ENCODE measurements around the gene ANKRD55. TPM values are rescaled to one million over a fixed set of nuclear protein-coding genes. Genes with fewer than 3 reads are reported as not detected.
"Not testable (repeated sequence)": the region's sequence is repeated elsewhere in the genome, so short reads cannot be mapped to it uniquely, and the experiment has no call there.

Gene ANKRD55
- total RNA-seq, 1 donor from 2014 or later, result 0.96 TPM

DNA sequence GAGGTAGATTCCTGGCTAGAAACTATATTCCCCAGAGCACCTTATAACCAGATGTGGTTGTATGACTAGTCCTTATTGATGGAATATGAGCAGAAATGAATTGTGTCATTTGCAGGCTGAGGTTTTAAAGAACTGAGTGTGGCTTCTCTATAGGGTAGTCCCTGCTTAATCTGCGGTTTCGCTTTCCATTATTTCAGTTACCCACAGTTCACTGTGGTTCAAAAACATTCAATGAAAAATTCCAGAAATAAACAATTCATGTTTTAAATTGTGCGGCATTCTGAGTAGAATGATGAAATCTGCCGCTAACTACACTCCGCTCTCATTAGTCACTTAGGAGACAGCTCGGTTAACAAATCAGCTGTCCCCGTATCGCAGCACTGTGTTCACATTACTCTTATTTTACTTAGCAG, 65.1 kb downstream of the ANKRD55 start:
- DNase-seq (ENCODE audit: low spot score), result no peak

DNA sequence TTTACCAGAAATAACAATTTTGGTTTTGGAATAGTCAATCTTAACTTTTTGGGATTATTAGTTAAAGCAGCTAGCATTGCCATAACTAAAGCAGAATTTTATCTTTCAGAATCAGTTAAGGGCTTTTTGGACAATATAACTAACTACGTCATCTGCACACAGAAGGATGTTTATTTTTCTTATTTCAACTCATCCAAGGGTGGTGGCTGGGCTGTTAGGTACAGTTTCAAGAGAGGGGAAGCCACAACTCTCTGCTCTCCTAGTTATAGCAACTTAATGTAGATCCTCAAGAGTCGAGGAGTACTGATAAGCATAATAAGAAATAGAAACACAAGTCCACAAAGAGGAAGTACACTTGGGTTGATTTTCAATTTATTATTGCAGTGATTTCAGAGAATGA, 65.6 kb downstream of the ANKRD55 start:
- DNase-seq (ENCODE audit: low spot score), result no peak

GRCh38 chr5:56166671-56167385, 66.3 kb downstream of the ANKRD55 start:
- no peak for DNase-seq (ENCODE audit: low spot score)

- peak; percentile 63 for DNase-seq (ENCODE audit: low spot score)
Measured at GRCh38 chr5:56164376-56164775, 68.8 kb downstream of the ANKRD55 start.

DNA sequence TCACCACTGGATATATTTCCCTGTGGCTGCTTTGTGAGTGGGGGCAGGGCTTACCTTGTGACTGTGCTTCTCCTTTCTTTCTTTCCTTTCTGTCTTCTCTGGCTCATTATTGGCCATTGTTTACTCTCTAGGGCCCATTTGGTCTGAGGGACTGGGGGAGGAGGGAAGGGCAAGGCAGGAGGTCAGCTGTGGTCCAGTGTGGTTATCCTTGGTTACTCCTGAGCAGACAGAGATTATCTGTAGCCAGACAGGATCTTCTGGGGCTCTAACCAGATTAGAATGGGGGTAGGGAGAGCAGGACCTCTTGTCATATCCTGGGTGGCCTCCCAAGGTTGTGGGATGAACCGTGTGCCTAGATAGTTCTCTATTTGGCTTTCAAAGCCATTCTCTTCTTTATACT, 71.2 kb downstream of the ANKRD55 start:
- peak; percentile 24 for DNase-seq (ENCODE audit: low spot score)

- no peak for DNase-seq (ENCODE audit: low spot score)
Measured at GRCh38 chr5:56161439-56161823, 71.7 kb downstream of the ANKRD55 start.

GRCh38 chr5:56160723-56161438, 72.2 kb downstream of the ANKRD55 start:
- no peak for DNase-seq (ENCODE audit: low spot score)

DNA sequence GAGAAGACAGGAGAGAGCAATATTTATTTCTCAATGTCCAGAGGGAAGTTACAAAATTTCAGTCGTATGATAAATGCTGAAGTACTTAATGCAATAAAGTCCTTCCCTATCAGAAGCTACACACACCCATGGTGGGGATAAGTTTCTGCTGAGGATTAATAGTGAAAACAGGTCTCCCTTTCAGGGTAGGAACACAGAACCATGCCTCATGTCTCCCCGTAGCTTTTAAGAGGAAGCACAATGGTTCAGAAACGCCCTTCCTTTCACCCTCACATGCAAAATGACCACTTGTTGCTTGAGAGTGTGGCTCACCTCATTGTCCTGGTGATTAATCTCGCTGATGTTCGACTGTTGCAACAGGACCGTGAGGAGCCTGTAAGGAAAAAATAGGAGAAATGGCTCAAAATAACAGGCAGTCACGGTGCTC, 73.6 kb downstream of the ANKRD55 start:
- DNase-seq (ENCODE audit: low spot score), result peak; percentile 65

DNA sequence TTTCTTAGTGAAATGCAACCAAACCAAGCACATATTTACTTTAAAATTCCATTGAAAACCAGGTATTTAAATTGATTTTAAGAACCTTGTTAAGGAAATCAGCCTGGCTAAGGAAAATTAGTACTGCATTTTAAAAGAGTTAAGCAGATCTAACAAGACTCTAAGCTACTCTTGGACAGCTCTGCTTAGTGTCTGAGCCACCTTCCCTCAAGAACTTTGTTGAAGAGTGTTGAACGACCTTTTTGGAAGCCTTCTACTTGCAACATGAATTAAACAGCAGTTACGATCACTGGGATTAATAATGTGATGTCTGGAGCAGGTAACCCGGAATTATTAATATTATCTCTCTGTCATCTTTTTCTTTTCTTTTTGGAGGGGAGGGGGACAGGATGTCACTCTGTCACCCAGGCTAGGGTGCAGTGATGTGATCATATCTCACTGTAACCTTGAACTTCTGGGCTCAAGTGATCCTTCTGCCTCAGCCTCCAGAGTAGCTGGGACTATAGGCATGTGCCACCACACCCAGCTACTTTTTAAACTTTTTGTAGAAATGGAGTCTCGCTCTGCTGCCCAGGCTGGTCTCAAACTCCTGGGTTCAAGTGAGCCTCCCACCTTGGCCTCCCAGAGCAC, 74.7 kb downstream of the ANKRD55 start:
- peak; percentile 62 for DNase-seq (ENCODE audit: low spot score)

DNA sequence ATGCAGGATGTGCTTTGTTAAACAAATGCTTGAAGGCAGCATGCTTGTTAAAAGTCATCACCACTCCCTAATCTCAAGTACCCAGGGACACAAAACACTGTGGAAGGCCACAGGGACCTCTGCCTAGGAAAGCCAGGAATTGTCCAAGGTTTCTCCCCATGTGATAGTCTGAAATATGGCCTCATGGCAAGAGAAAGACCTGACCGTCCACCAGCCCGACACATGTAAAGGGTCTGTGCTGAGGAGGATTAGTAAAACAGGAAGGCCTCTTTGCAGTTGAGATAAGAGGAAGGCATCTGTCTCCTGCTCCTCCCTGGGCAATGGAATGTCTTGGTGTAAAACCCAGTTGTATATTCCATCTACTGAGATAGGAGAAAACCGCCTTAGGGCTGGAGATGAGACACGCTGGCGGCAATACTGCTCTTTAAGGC, 75.9 kb downstream of the ANKRD55 start:
- DNase-seq (ENCODE audit: low spot score), result peak; percentile 80

GRCh38 chr5:56156585-56157190, 76.4 kb downstream of the ANKRD55 start:
- DNase-seq (ENCODE audit: low spot score), result peak; percentile 26

DNA sequence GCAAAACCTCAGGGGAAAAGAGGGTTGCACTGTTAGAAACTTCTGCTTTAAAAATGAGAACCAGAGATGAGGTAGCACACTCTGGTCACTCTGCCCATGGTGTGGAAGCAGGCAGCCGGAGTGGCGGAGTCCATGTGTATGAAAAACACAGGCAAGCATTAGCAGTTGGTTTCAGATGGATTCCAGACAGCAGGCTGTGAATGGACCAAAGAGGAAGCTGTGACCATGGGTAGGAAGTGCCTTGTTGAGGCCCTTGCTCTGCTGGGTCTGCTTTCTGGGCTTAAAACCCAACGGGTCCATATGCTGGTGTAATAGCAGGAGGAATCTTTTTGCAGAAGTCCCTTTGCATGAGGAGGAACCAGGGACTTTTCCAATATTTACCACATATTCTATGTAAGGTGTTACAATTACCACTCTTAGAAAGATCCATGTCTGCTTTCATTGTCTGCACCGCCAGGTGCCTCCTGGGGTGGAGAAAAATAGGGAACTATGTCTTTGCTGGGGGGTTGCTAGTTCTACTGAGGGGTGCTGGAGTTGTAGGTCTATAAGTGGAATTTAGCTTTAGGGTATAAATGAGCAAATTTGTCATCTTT, 77.0 kb downstream of the ANKRD55 start:
- DNase-seq (ENCODE audit: low spot score), result peak; percentile 73

GRCh38 chr5:56154732-56155484, 78.2 kb downstream of the ANKRD55 start:
- DNase-seq (ENCODE audit: low spot score), result peak; percentile 52

DNA sequence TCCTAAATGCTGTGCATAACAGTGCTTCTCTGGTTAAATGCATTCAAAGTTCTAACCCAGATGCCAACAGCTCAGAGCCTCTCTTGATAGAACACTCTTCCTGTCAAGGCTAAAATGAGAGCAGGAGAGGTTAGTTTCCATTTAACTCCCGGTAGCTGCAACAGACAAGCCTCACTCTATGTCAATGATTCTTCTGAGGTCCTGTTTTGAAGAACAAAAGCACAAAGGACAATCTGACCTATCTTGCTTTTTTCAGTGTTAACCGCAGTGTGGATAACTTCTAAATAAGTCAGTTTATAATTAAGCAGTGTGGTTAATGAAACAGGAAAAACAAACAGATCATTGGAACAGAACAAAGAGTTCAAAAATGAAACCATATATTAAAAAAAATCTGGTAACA, 80.7 kb downstream of the ANKRD55 start:
- peak; percentile 37 for DNase-seq (ENCODE audit: low spot score)

- not testable (repeated sequence) for DNase-seq (ENCODE audit: low spot score)
Measured at GRCh38 chr5:56150756-56151155, 82.4 kb downstream of the ANKRD55 start.

DNA sequence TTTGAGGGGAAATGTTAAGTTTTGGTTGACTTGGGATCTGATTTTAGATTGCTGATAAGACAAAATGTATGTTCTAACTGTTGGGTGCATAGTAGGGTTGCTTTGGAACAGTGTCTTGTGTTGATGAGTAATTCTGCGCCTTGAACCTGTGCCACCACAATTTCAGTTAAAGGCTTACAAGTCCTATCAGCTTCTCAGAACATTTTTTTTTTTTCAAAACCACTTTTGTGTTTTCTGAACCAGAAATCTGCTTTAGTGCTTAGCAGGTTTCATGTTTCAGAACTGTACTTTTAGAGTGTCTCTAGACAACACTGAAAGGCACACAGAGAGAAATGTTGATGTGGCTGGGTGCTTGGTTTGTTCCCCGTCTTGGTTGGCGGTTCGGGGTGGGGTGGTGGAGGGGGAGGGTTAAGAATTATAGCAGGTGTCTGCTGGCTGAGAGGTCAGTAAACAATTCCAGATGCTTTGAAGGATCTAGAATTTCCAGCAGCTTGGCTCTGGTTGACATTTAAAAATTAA, 84.6 kb downstream of the ANKRD55 start:
- DNase-seq (ENCODE audit: low spot score), result no peak

- no peak for DNase-seq (ENCODE audit: low spot score)
Measured at GRCh38 chr5:56147659-56148230, 85.4 kb downstream of the ANKRD55 start.

- DNase-seq (ENCODE audit: low spot score), result no peak
Measured at GRCh38 chr5:56147106-56147505, 86.0 kb downstream of the ANKRD55 start.

DNA sequence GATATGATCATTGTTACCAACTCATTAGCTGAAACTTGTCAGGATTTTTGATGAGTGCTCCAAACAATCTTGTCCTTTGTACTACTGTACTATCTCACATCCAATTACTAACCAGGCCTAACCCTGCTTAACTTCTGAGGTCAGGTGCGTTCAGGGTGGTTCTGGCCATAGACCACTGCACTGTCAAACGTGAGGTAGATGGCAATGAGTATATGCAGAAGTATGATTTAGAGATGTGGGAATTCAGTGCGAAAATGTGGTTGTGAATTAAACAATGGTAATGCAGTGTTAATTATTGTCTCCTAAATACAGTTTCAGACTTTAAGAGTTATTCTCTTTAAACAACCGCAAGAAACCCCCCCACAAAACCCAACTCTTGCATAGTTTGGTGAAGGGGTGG, 86.5 kb downstream of the ANKRD55 start:
- DNase-seq (ENCODE audit: low spot score), result no peak

DNA sequence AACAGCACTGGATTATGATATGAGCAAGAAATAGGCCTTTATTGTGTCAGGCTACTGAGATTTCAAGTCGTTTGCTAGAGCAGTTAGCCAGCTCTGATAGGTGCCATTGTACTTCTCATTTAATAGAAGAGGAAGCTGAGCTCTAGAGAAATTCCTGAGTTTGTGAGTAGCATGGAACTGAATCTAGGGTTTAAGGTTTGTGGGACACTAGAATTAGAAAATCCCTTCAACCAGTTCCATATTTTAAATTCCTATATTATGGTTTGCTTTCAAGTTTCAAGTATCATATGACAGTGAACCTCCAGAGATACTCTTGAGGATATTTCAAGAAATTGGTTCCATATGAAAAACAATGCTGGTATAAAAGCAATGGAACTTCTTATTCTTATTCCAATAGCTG, 87.6 kb downstream of the ANKRD55 start:
- peak; percentile 26 for DNase-seq (ENCODE audit: low spot score)
